NCI-H1436 treated with DMSO at 0.1 percent for 48 hours (cell line): Measurements from ENCODE around the gene AUTS2.
A peak's percentile ranks its signal among the peaks of the same experiment; 100 is the strongest.

ENCODE experiments used
- DNase-seq: peaks from one replicate; lab custom pipeline; 2025; lab: John Stamatoyannopoulos, UW

The AUTS2 gene

DNA sequence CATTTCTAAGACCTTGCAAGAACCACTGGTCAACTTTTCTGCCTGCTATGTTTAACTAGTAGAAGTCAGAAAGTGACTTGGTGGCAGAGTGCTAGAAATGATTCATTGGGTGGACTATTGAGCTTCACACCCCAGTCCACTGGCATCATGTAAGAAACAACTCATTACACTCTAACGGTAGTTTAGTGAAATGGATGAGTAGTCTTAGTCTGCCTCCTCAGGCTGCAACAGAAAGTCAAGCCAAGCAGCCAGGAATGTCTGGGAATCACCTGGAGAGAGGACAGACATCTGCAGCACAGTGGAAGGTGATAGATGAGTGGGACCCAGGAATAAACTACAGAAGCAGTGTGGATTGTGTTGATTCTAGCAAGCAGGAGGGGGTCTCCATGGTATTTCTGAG lies 125.4 kb downstream of the AUTS2 start:
- no peak for DNase-seq

GRCh38 chr7:69728304-69728703 lies 130.0 kb downstream of the AUTS2 start:
- DNase-seq, result no peak

DNA sequence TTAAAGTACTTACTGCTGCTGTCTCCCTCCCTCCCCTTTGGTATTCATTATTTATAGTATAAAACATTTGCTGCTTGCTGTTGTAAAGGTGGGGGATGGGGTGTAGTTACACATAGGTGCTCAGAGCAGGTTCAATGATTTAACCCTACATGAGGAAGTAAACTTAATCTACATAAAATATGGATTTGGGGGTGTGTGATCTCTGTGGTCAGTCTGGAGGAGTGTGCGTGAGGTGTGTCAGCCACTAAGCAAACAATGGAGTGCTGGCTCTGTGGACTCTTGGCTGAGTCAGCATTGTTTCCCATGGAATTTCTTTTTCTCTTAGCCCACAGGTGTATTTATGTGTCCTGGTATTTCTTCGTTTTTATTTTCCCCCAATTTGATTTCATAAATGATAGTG lies 133.9 kb downstream of the AUTS2 start:
- no peak for DNase-seq

DNA sequence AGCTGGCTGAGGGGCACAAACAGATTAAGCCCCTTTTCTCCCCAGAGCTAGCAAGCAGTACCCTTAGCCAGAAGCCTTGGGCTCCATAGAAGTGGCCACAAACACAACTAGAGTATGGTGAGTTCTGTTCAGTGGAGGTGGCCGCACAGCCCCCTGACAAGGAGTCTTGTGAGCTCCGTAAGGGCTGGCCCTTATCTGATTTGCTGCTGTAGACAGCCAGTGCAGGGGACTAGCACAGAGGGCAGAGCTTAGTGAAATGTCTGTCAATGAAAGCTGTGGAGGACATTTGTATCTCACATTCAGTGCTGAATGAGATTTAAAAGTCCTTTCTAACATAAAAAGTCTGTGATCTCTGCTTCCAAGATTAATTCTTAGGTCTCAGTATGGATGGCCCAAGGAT lies 137.3 kb downstream of the AUTS2 start:
- no peak for DNase-seq

DNA sequence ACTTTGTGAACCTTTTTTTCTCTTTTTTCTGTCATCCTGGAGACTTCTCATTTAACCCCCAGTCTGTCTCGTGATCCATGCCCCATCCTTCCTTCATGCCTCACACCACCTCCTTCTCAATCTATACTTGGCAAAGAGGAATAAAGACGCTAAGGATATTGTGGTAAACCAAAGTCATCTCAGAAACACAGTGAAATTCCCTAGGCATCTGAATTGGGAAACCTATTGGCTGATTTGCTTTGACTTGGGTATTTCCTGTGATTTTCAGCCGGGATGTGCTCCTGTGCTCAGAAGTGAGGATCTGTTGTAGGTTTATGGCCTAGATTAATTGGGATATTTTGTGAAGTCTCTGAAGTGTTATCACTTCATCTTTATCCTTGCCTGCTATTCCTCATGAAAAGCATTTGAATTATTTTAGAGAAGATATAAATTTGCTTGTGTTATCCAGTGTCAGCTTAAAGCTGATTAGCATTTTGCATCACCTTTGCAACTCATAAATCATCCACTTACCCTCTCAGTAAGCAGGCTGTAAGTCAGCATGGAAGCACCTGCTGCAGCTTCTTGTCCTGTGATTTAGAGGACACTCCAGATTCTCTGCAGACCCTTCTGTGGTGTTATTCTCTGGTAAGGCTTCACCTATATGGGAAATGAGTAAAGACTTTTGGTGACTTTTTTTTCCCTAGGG lies 138.0 kb downstream of the AUTS2 start:
- no peak for DNase-seq

DNA sequence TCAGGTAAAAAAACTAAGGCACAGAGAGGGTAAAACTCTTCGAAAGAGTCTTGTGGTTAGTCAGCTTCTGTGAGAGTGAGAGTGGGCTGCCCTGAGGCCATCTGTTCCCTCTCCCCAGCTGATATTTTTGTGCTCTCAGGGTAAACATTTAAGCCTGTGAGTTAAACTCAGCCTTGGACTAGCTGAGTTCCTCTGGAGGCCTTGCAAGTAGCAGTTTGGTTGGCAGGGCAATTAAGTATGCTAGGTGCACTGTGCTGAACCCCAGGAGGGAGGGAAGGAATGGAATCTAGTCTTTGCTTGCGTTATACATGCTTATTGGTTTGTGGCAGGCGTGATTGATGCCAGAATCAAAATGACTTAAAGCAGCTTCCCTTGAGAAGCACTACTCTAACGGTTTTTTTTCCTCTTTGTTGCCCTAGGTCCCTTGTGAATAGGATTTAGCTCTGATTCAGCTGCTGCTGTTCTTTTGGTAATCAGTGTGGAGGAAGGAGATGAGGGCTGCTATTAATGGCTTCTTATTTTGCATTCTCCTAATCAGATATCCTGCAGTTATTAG lies 140.2 kb downstream of the AUTS2 start:
- peak; percentile 23 for DNase-seq

- DNase-seq, result no peak
Observed at GRCh38 chr7:69739190-69739589, 140.9 kb downstream of the AUTS2 start.

DNA sequence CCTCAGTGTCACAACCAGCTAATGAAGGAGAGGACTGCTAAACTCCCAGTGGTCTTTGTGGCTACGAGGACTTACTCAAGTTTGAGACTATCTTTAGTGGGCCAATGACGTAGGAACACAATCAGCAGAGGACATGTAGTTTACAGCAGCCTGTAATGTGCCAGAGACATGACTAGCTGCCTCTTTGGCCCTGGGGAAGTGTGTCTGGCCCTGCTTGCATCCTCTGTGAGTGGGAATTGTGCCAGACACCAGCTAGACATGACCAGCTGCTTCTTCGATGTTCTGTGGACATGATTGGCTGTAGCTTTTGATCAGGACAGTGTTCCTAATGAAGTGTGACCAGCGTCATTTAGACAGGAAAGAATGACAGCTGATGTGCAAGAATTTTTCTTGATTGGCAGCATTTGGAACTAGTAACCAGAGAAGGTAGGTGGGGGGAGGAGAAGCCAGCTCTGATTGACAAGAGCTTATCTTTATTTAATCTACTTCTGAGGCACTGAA lies 141.7 kb downstream of the AUTS2 start:
- DNase-seq, result no peak

GRCh38 chr7:69742237-69742636 lies 144.0 kb downstream of the AUTS2 start:
- DNase-seq, result no peak

- DNase-seq, result no peak
Observed at GRCh38 chr7:69743436-69743835, 145.2 kb downstream of the AUTS2 start.

- DNase-seq, result no peak
Observed at GRCh38 chr7:69744026-69744425, 145.8 kb downstream of the AUTS2 start.

DNA sequence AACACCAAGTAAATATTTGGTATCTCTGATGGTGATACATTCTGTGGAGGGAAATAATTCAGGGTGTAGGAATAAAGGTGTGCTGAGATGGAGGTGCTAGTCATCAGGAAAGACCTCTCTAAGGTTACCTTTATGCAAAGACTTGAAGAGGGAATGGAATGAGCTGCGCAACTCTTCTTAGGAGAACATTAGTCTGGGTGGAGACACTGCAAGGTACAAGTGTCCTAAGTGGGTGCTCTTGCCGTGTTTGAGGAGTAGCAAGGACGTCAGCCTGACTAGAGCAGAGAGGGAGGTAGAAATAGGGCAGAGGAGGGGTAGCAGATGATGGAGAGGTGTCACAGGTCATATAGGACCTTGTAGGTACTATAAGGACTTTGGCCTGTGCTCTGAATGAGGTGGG lies 148.1 kb downstream of the AUTS2 start:
- DNase-seq, result no peak

DNA sequence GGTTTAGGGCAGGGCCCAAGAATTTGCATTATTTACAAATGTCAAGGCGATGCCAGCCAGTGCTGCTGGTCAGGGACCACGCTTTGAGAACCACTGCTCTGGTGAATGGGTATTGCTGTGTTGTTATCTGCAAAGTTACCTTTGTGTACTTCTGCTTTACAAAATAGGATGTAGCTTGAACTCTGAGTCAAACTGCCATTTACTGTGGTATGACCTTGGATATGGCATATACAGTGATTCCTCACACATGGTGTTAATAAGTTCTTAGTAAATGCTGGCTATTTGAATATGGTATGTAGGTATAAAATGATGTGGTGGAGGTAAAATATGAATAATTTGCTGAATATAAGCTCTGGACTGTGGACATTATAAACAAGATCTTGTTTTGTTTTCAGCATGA lies 148.9 kb downstream of the AUTS2 start:
- DNase-seq, result no peak

DNA sequence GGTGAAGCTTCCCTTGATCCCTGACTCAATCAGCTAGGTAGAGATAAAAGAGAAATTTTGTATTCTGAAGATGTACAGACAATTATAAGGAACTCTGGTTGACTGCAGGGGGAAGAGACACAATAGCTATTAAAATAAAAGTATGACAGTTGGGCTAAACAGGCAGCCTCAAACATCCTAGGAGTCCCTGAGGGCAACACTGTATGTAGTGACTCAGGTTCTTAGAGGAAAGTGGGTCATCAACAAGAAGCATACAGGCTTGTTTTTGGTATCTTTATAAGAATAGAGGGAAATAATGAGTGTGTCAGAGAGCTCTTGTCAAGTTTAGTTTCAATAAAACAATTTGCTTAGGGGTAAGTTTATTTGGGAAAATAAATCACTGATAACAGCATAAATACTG lies 150.3 kb downstream of the AUTS2 start:
- no peak for DNase-seq

- no peak for DNase-seq
Observed at GRCh38 chr7:69749372-69749979, 151.2 kb downstream of the AUTS2 start.

GRCh38 chr7:69749994-69750393 lies 151.7 kb downstream of the AUTS2 start:
- no peak for DNase-seq

DNA sequence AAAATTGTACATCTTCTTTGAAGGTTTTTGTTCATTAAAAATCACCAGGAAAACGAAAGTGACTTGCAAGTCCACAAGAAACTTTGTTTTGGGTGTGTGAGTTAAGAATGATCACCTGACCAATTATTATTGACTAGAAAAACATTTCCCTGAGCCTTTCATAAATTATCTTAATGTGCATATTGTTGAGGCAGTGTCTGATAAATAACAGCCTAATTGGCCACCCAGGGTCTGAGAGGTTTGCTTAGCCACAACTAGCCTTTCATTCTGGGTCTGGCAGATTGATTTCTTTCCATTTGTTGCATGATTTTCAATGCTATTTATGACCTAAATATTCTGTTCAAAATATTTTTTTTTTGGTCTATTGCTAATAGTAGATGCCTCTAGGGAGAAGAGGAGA lies 152.8 kb downstream of the AUTS2 start:
- no peak for DNase-seq

GRCh38 chr7:69753981-69754380 lies 155.7 kb downstream of the AUTS2 start:
- no peak for DNase-seq

GRCh38 chr7:69754476-69754875 lies 156.2 kb downstream of the AUTS2 start:
- DNase-seq, result no peak

GRCh38 chr7:69756235-69756634 lies 158.0 kb downstream of the AUTS2 start:
- DNase-seq, result no peak

- no peak for DNase-seq
Observed at GRCh38 chr7:69757528-69757927, 159.3 kb downstream of the AUTS2 start.

DNA sequence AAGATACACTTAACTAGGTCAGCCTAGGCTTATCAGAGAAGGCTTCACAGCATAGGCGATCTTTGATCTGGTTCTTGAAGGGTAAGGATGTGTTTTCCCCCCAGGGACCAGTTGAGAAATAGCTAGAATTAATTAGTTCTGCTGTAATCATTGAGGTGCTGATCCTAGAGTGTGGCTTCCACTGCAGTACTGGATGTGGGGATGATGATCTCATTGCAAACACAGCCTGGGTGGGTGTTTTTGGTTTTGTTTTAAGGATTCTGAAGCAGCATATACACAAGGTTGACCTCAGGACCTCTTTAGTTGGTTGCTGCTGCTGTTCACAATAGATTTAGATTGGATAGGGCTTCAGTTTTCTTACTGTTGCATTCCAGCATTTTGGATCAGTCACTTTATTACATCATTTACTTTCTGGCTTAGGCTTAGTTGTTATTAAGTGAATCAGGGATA lies 159.7 kb downstream of the AUTS2 start:
- no peak for DNase-seq

DNA sequence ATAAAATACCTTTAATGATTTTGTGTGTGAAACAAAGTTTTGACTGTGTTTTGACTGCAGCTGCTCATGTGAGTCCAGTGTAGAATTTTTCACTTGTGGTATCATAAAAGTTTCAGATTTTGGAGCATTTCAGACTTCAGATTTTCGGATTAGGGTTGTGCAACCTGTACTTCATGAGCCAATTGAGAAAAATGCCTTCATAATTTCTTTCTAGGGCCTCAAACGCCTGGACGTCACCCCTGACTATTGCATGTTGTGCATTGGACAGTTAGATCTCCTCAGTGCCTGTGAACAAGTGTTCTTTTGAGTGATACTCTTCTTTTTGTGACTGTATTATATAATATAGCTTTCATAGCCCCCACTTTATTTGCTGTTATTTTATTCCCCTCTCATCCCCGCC lies 161.1 kb downstream of the AUTS2 start:
- DNase-seq, result no peak
